ENCODE measurements around the gene CNOT6L.

Gene CNOT6L

DNA sequence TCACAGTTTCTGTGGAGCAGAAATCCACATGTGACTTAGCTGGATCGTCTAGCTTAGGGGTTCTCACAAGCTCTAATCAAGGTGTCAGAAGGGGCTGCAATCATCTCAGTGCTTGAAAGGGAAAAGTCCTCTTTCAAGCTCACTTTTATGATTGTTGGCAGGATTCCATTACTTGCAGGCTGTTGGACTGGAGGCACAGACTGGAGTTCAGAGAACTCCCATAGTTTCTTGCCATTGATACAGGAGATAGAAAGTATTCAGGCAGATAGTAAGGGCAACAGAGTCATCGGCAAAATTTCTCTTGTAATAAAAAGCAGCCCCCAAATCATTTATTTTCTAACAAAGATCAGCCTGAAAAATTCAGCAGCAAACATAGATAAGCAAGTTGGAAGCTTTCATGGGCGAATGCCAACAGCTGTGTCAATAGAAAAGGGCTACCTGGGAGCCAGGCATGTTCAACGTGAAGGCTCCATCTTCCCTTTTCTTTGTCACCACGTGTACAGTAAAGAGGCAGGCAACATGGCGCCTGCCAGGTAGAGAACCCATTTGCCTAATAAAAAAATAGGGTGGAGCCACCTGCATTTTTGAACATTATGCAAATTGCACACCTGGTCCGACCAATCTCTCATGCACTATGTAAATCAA is 149.1 kb downstream of the CNOT6L start:
- H3K36me3 ChIP-seq (ENCODE audit: control insufficient read depth, insufficient read depth, low read length): no peaks in the 10 kb centered on the region
- TF ChIP-seq, protein P1, sequence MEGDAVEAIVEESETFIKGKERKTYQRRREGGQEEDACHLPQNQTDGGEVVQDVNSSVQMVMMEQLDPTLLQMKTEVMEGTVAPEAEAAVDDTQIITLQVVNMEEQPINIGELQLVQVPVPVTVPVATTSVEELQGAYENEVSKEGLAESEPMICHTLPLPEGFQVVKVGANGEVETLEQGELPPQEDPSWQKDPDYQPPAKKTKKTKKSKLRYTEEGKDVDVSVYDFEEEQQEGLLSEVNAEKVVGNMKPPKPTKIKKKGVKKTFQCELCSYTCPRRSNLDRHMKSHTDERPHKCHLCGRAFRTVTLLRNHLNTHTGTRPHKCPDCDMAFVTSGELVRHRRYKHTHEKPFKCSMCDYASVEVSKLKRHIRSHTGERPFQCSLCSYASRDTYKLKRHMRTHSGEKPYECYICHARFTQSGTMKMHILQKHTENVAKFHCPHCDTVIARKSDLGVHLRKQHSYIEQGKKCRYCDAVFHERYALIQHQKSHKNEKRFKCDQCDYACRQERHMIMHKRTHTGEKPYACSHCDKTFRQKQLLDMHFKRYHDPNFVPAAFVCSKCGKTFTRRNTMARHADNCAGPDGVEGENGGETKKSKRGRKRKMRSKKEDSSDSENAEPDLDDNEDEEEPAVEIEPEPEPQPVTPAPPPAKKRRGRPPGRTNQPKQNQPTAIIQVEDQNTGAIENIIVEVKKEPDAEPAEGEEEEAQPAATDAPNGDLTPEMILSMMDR (IDR thresholded peaks at IDR 0.05; ENCODE audit: insufficient read depth, low read length, poor library complexity, severe bottlenecking): no peak
- no peak for DNase-seq (ENCODE audit: extremely low read depth, insufficient read length)

DNA sequence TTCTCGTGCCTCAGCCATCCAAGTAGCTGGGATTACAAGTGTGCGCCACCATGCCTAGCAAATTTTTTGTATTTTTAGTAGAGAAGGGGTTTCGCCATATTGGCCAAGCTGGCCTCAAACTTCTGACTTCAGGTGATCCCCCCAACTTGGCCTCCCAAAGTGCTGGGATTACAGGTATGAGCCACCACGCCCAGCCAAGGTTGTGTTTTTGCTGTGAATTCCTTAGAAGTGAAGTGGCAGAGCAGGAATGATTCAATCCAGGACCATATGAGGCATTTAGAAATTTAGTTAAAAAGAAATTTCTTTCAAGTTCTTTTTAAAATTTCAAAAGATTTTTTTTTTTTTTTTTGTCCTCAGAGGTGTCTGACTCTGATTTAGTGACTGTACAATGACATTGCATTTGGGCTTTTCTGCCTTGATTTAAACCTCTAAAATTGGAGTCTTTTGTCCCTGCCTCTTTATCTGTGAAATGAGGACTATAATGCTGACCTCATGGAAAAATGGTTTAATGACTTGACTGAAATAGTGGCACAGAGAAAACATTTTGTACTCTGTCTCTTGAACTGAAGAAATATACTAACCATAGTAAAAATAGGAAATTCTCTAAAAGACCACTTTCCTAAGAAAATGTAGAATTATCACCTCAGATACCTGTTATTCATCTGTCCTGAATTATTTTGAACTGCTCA is 153.6 kb downstream of the CNOT6L start:
- H3K27me3 ChIP-seq (replicated peaks; ENCODE audit: control insufficient read depth, insufficient read depth, low read length): no peaks in the 10 kb centered on the region; the same call in 1 of the 2 replicates
- DNase-seq (ENCODE audit: extremely low read depth, insufficient read length): no peak
- H3K4me3 ChIP-seq (replicated peaks; ENCODE audit: low read depth, low read length): no peak overlapping the region
- TF ChIP-seq, protein P1 (IDR thresholded peaks at IDR 0.05; ENCODE audit: insufficient read depth, low read length, poor library complexity, severe bottlenecking): no peak
- no peaks in the 10 kb centered on the region for H3K36me3 ChIP-seq (ENCODE audit: control insufficient read depth, insufficient read depth, low read length)

More for the DNA sequence above, 149.1 kb downstream of the CNOT6L start:
- Histone ChIP-seq H3K4me3 (replicated peaks; ENCODE audit: low read depth, low read length) (no peak overlapping the region), H3K27me3 (replicated peaks; ENCODE audit: control insufficient read depth, insufficient read depth, low read length) (no peaks in the 10 kb centered on the region; the same call in 1 of the 2 replicates)

Data from GM06990 (cell line).